Measurements from ENCODE around the gene MSI2.

DNA sequence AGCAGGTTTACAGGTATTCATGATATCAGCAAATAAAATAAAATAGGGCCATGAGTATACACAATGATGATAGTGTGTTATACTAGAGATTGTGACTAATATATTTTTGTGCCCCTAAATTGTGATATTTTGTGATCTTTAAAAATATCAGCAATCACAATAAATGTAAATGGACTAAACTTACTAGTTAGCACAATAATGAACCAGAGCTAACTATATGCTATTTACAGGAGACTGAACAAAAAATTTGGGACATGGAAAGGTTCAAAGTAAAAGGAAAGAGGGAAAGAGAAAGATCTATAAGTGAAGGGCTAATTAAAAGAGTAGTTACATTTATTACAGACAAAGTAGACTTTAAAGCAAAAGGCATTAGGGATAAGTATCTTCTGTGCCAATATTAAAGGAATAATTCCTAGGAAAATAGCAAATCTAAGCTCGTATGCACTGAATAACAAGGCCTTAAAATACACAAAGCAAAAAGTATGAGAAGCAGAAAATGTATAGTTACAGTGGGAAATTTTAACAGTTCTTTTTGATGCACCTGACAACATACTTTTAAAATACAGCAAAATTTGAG, 5.0 kb upstream of the MSI2 start:
- TF ChIP-seq NANOG (IDR thresholded peaks at IDR 0.05; ENCODE audit: borderline replicate concordance) (no peak), EZH2 (IDR thresholded peaks at IDR 0.05; ENCODE audit: low read depth, unreplicated experiment) (no peak)
- TF ChIP-seq, protein P1, sequence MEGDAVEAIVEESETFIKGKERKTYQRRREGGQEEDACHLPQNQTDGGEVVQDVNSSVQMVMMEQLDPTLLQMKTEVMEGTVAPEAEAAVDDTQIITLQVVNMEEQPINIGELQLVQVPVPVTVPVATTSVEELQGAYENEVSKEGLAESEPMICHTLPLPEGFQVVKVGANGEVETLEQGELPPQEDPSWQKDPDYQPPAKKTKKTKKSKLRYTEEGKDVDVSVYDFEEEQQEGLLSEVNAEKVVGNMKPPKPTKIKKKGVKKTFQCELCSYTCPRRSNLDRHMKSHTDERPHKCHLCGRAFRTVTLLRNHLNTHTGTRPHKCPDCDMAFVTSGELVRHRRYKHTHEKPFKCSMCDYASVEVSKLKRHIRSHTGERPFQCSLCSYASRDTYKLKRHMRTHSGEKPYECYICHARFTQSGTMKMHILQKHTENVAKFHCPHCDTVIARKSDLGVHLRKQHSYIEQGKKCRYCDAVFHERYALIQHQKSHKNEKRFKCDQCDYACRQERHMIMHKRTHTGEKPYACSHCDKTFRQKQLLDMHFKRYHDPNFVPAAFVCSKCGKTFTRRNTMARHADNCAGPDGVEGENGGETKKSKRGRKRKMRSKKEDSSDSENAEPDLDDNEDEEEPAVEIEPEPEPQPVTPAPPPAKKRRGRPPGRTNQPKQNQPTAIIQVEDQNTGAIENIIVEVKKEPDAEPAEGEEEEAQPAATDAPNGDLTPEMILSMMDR (conservative IDR thresholded peaks at IDR 0.05; ENCODE audit: low read depth in 2 of 2), result no peak
- TF ChIP-seq, protein P2, sequence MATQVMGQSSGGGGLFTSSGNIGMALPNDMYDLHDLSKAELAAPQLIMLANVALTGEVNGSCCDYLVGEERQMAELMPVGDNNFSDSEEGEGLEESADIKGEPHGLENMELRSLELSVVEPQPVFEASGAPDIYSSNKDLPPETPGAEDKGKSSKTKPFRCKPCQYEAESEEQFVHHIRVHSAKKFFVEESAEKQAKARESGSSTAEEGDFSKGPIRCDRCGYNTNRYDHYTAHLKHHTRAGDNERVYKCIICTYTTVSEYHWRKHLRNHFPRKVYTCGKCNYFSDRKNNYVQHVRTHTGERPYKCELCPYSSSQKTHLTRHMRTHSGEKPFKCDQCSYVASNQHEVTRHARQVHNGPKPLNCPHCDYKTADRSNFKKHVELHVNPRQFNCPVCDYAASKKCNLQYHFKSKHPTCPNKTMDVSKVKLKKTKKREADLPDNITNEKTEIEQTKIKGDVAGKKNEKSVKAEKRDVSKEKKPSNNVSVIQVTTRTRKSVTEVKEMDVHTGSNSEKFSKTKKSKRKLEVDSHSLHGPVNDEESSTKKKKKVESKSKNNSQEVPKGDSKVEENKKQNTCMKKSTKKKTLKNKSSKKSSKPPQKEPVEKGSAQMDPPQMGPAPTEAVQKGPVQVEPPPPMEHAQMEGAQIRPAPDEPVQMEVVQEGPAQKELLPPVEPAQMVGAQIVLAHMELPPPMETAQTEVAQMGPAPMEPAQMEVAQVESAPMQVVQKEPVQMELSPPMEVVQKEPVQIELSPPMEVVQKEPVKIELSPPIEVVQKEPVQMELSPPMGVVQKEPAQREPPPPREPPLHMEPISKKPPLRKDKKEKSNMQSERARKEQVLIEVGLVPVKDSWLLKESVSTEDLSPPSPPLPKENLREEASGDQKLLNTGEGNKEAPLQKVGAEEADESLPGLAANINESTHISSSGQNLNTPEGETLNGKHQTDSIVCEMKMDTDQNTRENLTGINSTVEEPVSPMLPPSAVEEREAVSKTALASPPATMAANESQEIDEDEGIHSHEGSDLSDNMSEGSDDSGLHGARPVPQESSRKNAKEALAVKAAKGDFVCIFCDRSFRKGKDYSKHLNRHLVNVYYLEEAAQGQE (IDR thresholded peaks at IDR 0.05; ENCODE audit: unreplicated experiment), result no peak

All from GM23338 (cell line).